Liver (tissue), 9 donors: ENCODE data around the gene KRTAP3-1. TPM values are rescaled to one million over a fixed set of nuclear protein-coding genes. Genes with fewer than 3 reads are reported as not detected.

Experiments used
- DNase-seq: peaks from one replicate; pipeline ENCODE4 v3.0.0-alpha.2; 2017; ENCODE audit warnings: low spot score
- H3K27ac ChIP-seq, 2 donors: one replicate each; pipeline ENCODE4 v1.7.0; 2013; ENCODE audit warnings: inconsistent platforms in 2 of 2, low read length in 2 of 2, control low read depth in 1 of 2, low read depth in 1 of 2, mild to moderate bottlenecking in 1 of 2
- H3K27me3 ChIP-seq, 4 donors: one replicate each; pipeline versions ENCODE4 v1.6.1 to v1.7.0; 2013; ENCODE audit warnings: low read length in 3 of 4, inconsistent platforms in 1 of 4, mild to moderate bottlenecking in 1 of 4, moderate library complexity in 1 of 4; ENCODE audit not compliant: control insufficient read depth in 4 of 4, insufficient read depth in 4 of 4
- H3K36me3 ChIP-seq, 4 donors: one replicate each; pipeline versions ENCODE4 v1.6.1 to v1.7.0; 2013; ENCODE audit warnings: low read length in 3 of 4, mild to moderate bottlenecking in 3 of 4, low read depth in 1 of 4, moderate library complexity in 1 of 4; ENCODE audit not compliant: control insufficient read depth in 4 of 4, insufficient read depth in 3 of 4
- H3K4me1 ChIP-seq, 4 donors: one replicate each; pipeline versions ENCODE4 v1.6.1 to v1.7.0; 2013; ENCODE audit warnings: low read length in 3 of 4, mild to moderate bottlenecking in 3 of 4, moderate library complexity in 1 of 4; ENCODE audit not compliant: control insufficient read depth in 4 of 4, insufficient read depth in 4 of 4
- H3K4me3 ChIP-seq, 3 donors: one replicate each; pipeline versions ENCODE4 v1.6.1 to v1.7.0; 2013; ENCODE audit warnings: low read length in 3 of 3, control low read depth in 1 of 3, low read depth in 1 of 3, mild to moderate bottlenecking in 1 of 3
- H3K9ac ChIP-seq, 2 donors: one replicate each; pipeline ENCODE4 v1.7.0; 2013; ENCODE audit warnings: low read length in 2 of 2, mild to moderate bottlenecking in 2 of 2, moderate library complexity in 2 of 2, control low read depth in 1 of 2, low read depth in 1 of 2
- H3K9me3 ChIP-seq, 4 donors: one replicate each; pipeline versions ENCODE4 v1.6.1 to v1.7.0; 2013; ENCODE audit warnings: low read length in 3 of 4; ENCODE audit not compliant: control insufficient read depth in 4 of 4
- ATF3 ChIP-seq: IDR thresholded peaks from 2 replicates; pipeline ENCODE4 v1.6.1; 2016; ENCODE audit warnings: antibody characterized with exemption
- CTCF ChIP-seq: fragments of 150-350 bp; IDR thresholded peaks from 2 replicates; pipeline ENCODE4 v1.5.1; 2017; ENCODE audit warnings: improper control_type of control experiment, low read depth, low read length; ENCODE audit not compliant: missing input control
- FOXA2 ChIP-seq: IDR thresholded peaks from 2 replicates; pipeline ENCODE4 v1.6.1; 2016; ENCODE audit warnings: antibody characterized with exemption
- GABPA ChIP-seq, 2 donors: IDR thresholded peaks in 1 of 2; conservative IDR thresholded peaks in 1 of 2; 2 replicates each; pipeline ENCODE4 v1.6.1; 2016; ENCODE audit warnings: antibody characterized with exemption in 2 of 2, mild to moderate bottlenecking in 1 of 2, moderate library complexity in 1 of 2
- HNF4A ChIP-seq, 2 donors: conservative IDR thresholded peaks; 2 replicates each; pipeline ENCODE4 v1.6.1; 2016; ENCODE audit warnings: antibody characterized with exemption in 2 of 2, mild to moderate bottlenecking in 2 of 2
- HNF4G ChIP-seq: IDR thresholded peaks from 2 replicates; pipeline ENCODE4 v1.6.1; 2016; ENCODE audit warnings: antibody characterized with exemption
- JUND ChIP-seq, 2 donors: IDR thresholded peaks; 2 replicates each; pipeline ENCODE4 v1.6.1; 2016; ENCODE audit warnings: antibody characterized with exemption in 2 of 2
- MAX ChIP-seq: IDR thresholded peaks from 2 replicates; pipeline ENCODE4 v1.6.1; 2016; ENCODE audit warnings: antibody characterized with exemption
- NR2F2 ChIP-seq: IDR thresholded peaks from 2 replicates; pipeline ENCODE4 v1.6.1; 2016; ENCODE audit warnings: antibody characterized with exemption
- RAD21 ChIP-seq, 2 donors: IDR thresholded peaks; 2 replicates each; pipeline ENCODE4 v1.6.1; 2016; ENCODE audit warnings: antibody characterized with exemption in 2 of 2, mild to moderate bottlenecking in 2 of 2
- REST ChIP-seq: IDR thresholded peaks from 2 replicates; pipeline ENCODE4 v1.6.1; 2016; ENCODE audit warnings: antibody characterized with exemption, mild to moderate bottlenecking
- RXRA ChIP-seq, 2 donors: IDR thresholded peaks; 2 replicates each; pipeline ENCODE4 v1.6.1; 2017 to 2018; ENCODE audit warnings: antibody characterized with exemption in 2 of 2, mild to moderate bottlenecking in 1 of 2
- SP1 ChIP-seq: IDR thresholded peaks from 2 replicates; pipeline ENCODE4 v1.6.1; 2018; ENCODE audit warnings: antibody characterized with exemption, mild to moderate bottlenecking
- TAF1 ChIP-seq: conservative IDR thresholded peaks from 2 replicates; pipeline ENCODE4 v1.6.1; 2016; ENCODE audit warnings: antibody characterized with exemption, mild to moderate bottlenecking
- YY1 ChIP-seq: IDR thresholded peaks from 2 replicates; pipeline ENCODE4 v1.6.1; 2016; ENCODE audit warnings: antibody characterized with exemption, mild to moderate bottlenecking
- ZBTB33 ChIP-seq: IDR thresholded peaks from 2 replicates; pipeline ENCODE4 v1.6.1; 2016; ENCODE audit warnings: antibody characterized with exemption
- WGBS: extraction: QIAGEN DNeasy Blood & Tissue Kit; methylation state at CpG from one replicate; pipeline ENCODE4 v1.1.7; 2013; 5-methylcytosine and 5-hydroxymethylcytosine counted together
- polyA plus RNA-seq, 2 donors: library from polyadenylated mRNA; stranded (reverse) in 1 of 2; unstranded in 1 of 2; fragments of 200-250 nt in 1 of 2; fragments of >200 nt in 1 of 2; fragmentation: Nextera tagmentation in 1 of 2; extraction: Ambion mirVana in 1 of 2; gene quantifications; one replicate each; pipeline versions ENCODE4 v1.2.1 to v1.2.3, GENCODE V29; 2013 to 2015
- total RNA-seq, 2 donors: library from RNA; depleted of rRNA; stranded (reverse); fragments of >200 nt; gene quantifications; one replicate each; pipeline ENCODE4 v1.2.3, GENCODE V29; 2014
- donor health status: healthy.
- donor health status: healthy.
- donor health status: healthy.
- donor health status: healthy.
- donor health status: healthy.

KRTAP3-1 gene
- total and polyA plus RNA-seq, 4 donors = not detected

- no peak overlapping the region for H3K27ac ChIP-seq
- H3K27me3 ChIP-seq = no peaks in the 10 kb centered on the region
- 87% methylated on average over 4 of the region's 4 CpGs for WGBS
- H3K4me3 ChIP-seq = no peak overlapping the region
- no peak for DNase-seq
- H3K9ac ChIP-seq = no peak overlapping the region
- H3K9me3 ChIP-seq = no peaks in the 10 kb centered on the region
- no peaks in the 10 kb centered on the region for H3K36me3 ChIP-seq
- no peak for TF ChIP-seq HNF4A (conservative IDR thresholded peaks at IDR 0.05)
- TF ChIP-seq CTCF = no peak
- no peak for TF ChIP-seq SP1
- no peak for TF ChIP-seq TAF1
- no peak for TF ChIP-seq FOXA2
- no peak for TF ChIP-seq REST
- no peak for TF ChIP-seq NR2F2
- TF ChIP-seq ATF3 = no peak
- TF ChIP-seq GABPA (IDR thresholded peaks at IDR 0.05 in 1 of 2, conservative IDR thresholded peaks at IDR 0.05 in 1 of 2) = no peak
- no peak for TF ChIP-seq MAX
- no peak for TF ChIP-seq HNF4G
- TF ChIP-seq JUND (IDR thresholded peaks at IDR 0.05) = no peak
- H3K4me1 ChIP-seq = no peaks in the 10 kb centered on the region
Measured at GRCh38 chr17:41054025-41054424, 45.1 kb upstream of the KRTAP3-1 start.

- H3K27me3 ChIP-seq = no peaks in the 10 kb centered on the region
- H3K4me3 ChIP-seq = no peak overlapping the region
- H3K4me1 ChIP-seq = no peaks in the 10 kb centered on the region
- no peaks in the 10 kb centered on the region for H3K36me3 ChIP-seq
- H3K9ac ChIP-seq = no peak overlapping the region
- H3K9me3 ChIP-seq = no peaks in the 10 kb centered on the region
- no peak overlapping the region for H3K27ac ChIP-seq
- no peak for TF ChIP-seq HNF4A (conservative IDR thresholded peaks at IDR 0.05)
- TF ChIP-seq HNF4G = no peak
- TF ChIP-seq SP1 = no peak
- no peak for TF ChIP-seq NR2F2
- no peak for TF ChIP-seq TAF1
- no peak for TF ChIP-seq RAD21 (IDR thresholded peaks at IDR 0.05)
- no peak for TF ChIP-seq YY1
- no peak for TF ChIP-seq REST
- TF ChIP-seq FOXA2 = no peak
- TF ChIP-seq ZBTB33 = no peak
- TF ChIP-seq RXRA (IDR thresholded peaks at IDR 0.05) = no peak
- DNase-seq = no peak
Measured at GRCh38 chr17:41052566-41052965, 43.6 kb upstream of the KRTAP3-1 start.
